ENCODE data around the gene WRAP53.
A peak's percentile ranks its signal among the peaks of the same experiment; 100 is the strongest.

Gene WRAP53

GRCh38 chr17:7684851-7685532 is 3.3 kb upstream of the WRAP53 start:
- DNase-seq: no peak

GRCh38 chr17:7685533-7686221 is 2.6 kb upstream of the WRAP53 start:
- DNase-seq: no peak

GRCh38 chr17:7686222-7687071 is 1.8 kb upstream of the WRAP53 start:
- peak; percentile 90 for DNase-seq

GRCh38 chr17:7687072-7687907 is 987 bp upstream of the WRAP53 start, which contains the start of gene TP53:
TP53 (minus strand) TSS chr17:7687490; CDS start chr17:7676594, 10,896 bp downstream.
- peak; percentile 93 for DNase-seq

GRCh38 chr17:7688808-7689316 is 585 bp downstream of the WRAP53 start:
- no peak for DNase-seq

- no peak for DNase-seq
Measured at GRCh38 chr17:7695586-7695985, 7.3 kb downstream of the WRAP53 start.

GRCh38 chr17:7697828-7698588 is 9.7 kb downstream of the WRAP53 start:
- no peak for DNase-seq

GRCh38 chr17:7700510-7700909 is 12.2 kb downstream of the WRAP53 start:
- no peak for DNase-seq

- no peak for DNase-seq
Measured at GRCh38 chr17:7701681-7702080, 13.4 kb downstream of the WRAP53 start.

- no peak for DNase-seq
Measured at GRCh38 chr17:7702776-7703175, 14.5 kb downstream of the WRAP53 start.

- peak; percentile 17 for DNase-seq
Measured at GRCh38 chr17:7703584-7704479, 15.6 kb downstream of the WRAP53 start.

- peak; percentile 11 for DNase-seq
Measured at GRCh38 chr17:7704601-7705268, 16.5 kb downstream of the WRAP53 start, which contains the start of gene EFNB3. EFNB3 (plus strand) TSS chr17:7705202; CDS start chr17:7705599, 397 bp downstream.

- no peak for DNase-seq
Measured at GRCh38 chr17:7705269-7706255, 17.3 kb downstream of the WRAP53 start.

GRCh38 chr17:7706631-7707354 is 18.5 kb downstream of the WRAP53 start:
- no peak for DNase-seq

GRCh38 chr17:7707446-7707845 is 19.2 kb downstream of the WRAP53 start:
- DNase-seq: no peak

GRCh38 chr17:7707858-7708750 is 19.8 kb downstream of the WRAP53 start:
- DNase-seq: no peak

- no peak for DNase-seq
Measured at GRCh38 chr17:7709031-7709430, 20.8 kb downstream of the WRAP53 start.
